Measurements from ENCODE around the gene ZBTB42.

DNA sequence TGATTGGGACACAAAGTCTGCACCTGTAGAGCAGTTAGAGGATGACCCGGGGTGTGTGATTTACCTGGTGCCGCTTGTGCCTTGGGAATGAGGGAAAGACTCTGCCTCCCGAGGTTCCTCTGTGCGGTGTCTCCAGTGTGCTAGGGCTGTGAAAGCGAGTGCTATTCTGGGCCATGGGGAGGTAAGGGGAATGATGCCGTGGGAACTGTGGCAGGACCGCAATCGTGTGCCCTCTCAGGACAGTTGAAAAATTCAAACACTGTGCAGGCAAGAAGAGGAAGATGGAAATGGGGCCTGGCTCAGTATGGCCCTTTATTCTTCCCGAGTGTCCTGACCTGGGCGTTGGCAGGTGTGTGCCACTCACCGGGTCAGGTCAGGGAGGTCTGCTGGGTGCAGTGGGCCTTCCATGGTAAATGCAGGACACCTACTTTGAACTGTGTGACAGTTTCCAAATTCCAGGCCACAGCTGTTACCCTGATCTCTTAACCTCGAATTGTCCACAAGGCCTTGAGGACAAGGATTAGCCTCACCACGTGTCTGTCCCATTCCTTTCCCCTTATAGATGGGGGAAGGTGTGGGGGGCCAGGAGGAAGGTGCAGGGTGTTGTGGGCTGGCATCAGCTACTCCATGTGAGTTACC is 46.6 kb upstream of the ZBTB42 start:
- TF ChIP-seq EZH2 (IDR thresholded peaks at IDR 0.05; ENCODE audit: borderline replicate concordance, low read depth, low read length, severe bottlenecking) (no peak), JUN (IDR thresholded peaks at IDR 0.05; ENCODE audit: borderline replicate concordance, insufficient read depth, insufficient read length, low read depth) (no peak)
- TF ChIP-seq, protein P1, sequence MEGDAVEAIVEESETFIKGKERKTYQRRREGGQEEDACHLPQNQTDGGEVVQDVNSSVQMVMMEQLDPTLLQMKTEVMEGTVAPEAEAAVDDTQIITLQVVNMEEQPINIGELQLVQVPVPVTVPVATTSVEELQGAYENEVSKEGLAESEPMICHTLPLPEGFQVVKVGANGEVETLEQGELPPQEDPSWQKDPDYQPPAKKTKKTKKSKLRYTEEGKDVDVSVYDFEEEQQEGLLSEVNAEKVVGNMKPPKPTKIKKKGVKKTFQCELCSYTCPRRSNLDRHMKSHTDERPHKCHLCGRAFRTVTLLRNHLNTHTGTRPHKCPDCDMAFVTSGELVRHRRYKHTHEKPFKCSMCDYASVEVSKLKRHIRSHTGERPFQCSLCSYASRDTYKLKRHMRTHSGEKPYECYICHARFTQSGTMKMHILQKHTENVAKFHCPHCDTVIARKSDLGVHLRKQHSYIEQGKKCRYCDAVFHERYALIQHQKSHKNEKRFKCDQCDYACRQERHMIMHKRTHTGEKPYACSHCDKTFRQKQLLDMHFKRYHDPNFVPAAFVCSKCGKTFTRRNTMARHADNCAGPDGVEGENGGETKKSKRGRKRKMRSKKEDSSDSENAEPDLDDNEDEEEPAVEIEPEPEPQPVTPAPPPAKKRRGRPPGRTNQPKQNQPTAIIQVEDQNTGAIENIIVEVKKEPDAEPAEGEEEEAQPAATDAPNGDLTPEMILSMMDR (IDR thresholded peaks at IDR 0.05; ENCODE audit: extremely low read depth in 1 of 2, insufficient read depth in 1 of 2, low read depth in 1 of 2, low read length in 2 of 2): no peak
